ENCODE data around the gene DOC2A. TPM values are rescaled to one million over a fixed set of nuclear protein-coding genes. Genes with fewer than 3 reads are reported as not detected.

The DOC2A gene
- total RNA-seq, 3 donors from 2014 or later: 0.48 to 4.5 (median 2.3) TPM

- Histone ChIP-seq H3K9me3 (no peaks in the 10 kb centered on the region), H3K4me3 (peak overlapping the region in 1 of 3 donors; percentile 84), H3K4me1 (peaks cover 7 to 16% of the 10 kb centered on the region in 2 donors), H3K27ac (peak overlapping the region in 1 of 2 donors; percentile 90), H3K27me3 (no peaks in the 10 kb centered on the region), H3K36me3 (peaks cover 13% of the 10 kb centered on the region)
- intact Hi-C loops (cut with DNase I; ENCODE audit: low total_unique reads): no loop called here
- TF ChIP-seq POLR2AphosphoS5 (IDR thresholded peaks at IDR 0.05) (no peak), POLR2A (IDR thresholded peaks at IDR 0.05) (no peak)
- no peak for DNase-seq (ENCODE audit: low spot score in 2 of 2)
These were observed 32.7 kb downstream of the DOC2A start for GRCh38 chr16:29978081-29978480.

- Histone ChIP-seq H3K9me3 (no peaks in the 10 kb centered on the region), H3K4me3 (peak overlapping the region; percentile 1 to 97 (median 84)), H3K4me1 (peaks cover 7 to 16% of the 10 kb centered on the region in 2 donors), H3K36me3 (peaks cover 8% of the 10 kb centered on the region), H3K27me3 (no peaks in the 10 kb centered on the region), H3K27ac (peak overlapping the region in 1 of 2 donors; percentile 90)
- DNase-seq (ENCODE audit: low spot score in 2 of 2): no peak
- no peak for TF ChIP-seq POLR2A (IDR thresholded peaks at IDR 0.05)
- no peak for TF ChIP-seq CTCF (IDR thresholded peaks at IDR 0.05)
- no peak for TF ChIP-seq POLR2AphosphoS5 (IDR thresholded peaks at IDR 0.05)
- intact Hi-C loops (cut with DNase I; ENCODE audit: low total_unique reads): no loop called here
These were observed 33.6 kb downstream of the DOC2A start for GRCh38 chr16:29977063-29977825.

GRCh38 chr16:29975811-29976511 lies 34.9 kb downstream of the DOC2A start:
- intact Hi-C loops (cut with DNase I; ENCODE audit: low total_unique reads): no loop called here

GRCh38 chr16:29975134-29975538 lies 35.7 kb downstream of the DOC2A start:
- Histone ChIP-seq H3K4me1 (peaks cover 7 to 16% of the 10 kb centered on the region in 2 donors), H3K27me3 (no peaks in the 10 kb centered on the region), H3K27ac (peak overlapping the region; percentile 90 to 94), H3K9me3 (no peaks in the 10 kb centered on the region), H3K36me3 (no peaks in the 10 kb centered on the region), H3K4me3 (peak overlapping the region; percentile 84 to 98 (median 97))
- intact Hi-C loops (cut with DNase I; ENCODE audit: low total_unique reads): no loop called here
- DNase-seq (ENCODE audit: low spot score in 2 of 2): no peak
- TF ChIP-seq POLR2A (IDR thresholded peaks at IDR 0.05) (no peak), CTCF (IDR thresholded peaks at IDR 0.05) (no peak), POLR2AphosphoS5 (IDR thresholded peaks at IDR 0.05) (no peak)

More at GRCh38 chr16:29975811-29976511, 34.9 kb downstream of the DOC2A start:
- Histone ChIP-seq H3K4me3 (peak overlapping the region; percentile 84 to 98 (median 97)), H3K36me3 (peaks cover 6% of the 10 kb centered on the region), H3K4me1 (peaks cover 7 to 16% of the 10 kb centered on the region in 2 donors), H3K27ac (peak overlapping the region; percentile 90 to 94), H3K27me3 (no peaks in the 10 kb centered on the region), H3K9me3 (no peaks in the 10 kb centered on the region)
- DNase-seq (ENCODE audit: low spot score in 2 of 2): no peak
- TF ChIP-seq POLR2A (IDR thresholded peaks at IDR 0.05): no peak
- no peak for TF ChIP-seq CTCF (IDR thresholded peaks at IDR 0.05)
- no peak for TF ChIP-seq POLR2AphosphoS5 (IDR thresholded peaks at IDR 0.05)

- Histone ChIP-seq H3K36me3 (no peaks in the 10 kb centered on the region), H3K27ac (peak overlapping the region; percentile 90 to 94), H3K4me1 (peaks cover 7 to 16% of the 10 kb centered on the region in 2 donors), H3K4me3 (peak overlapping the region; percentile 84 to 98 (median 97)), H3K27me3 (no peaks in the 10 kb centered on the region), H3K9me3 (no peaks in the 10 kb centered on the region)
- intact Hi-C loops (cut with DNase I; ENCODE audit: low total_unique reads): no loop called here
- TF ChIP-seq POLR2A (IDR thresholded peaks at IDR 0.05) (peak; percentile 13), POLR2AphosphoS5 (IDR thresholded peaks at IDR 0.05) (no peak)
- no peak for DNase-seq (ENCODE audit: low spot score in 2 of 2)
These were observed 36.3 kb downstream of the DOC2A start for GRCh38 chr16:29974291-29975133.
